ENCODE results near the gene SMOC2.

SMOC2 gene

GRCh38 chr6:168643401-168643800, 202.4 kb downstream of the SMOC2 start:
- TF ChIP-seq CTCF (IDR thresholded peaks at IDR 0.05; ENCODE audit: low read depth, low read length): no peak
- TF ChIP-seq EZH2phosphoT487 (IDR thresholded peaks at IDR 0.05; ENCODE audit: low read depth): no peak

DNA sequence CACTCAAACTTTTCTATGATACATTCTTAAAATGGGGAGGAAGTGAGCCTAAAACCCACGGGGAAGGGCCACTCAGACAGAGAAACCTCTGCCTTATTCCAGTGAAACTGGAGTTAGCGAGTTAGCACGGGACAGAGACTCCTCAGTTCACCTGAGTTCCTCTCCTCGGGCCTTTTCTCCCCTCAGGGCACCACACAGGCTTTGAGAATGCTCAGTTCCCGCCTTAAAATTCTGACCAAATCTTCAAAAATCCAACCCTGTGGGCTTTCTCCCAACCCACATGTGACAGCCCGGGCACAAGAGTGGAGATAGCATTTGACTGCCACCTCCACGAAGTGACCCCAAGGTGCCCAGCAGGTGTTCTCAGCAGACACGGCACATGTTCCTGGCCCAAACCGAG, 204.3 kb downstream of the SMOC2 start:
- TF ChIP-seq CTCF (IDR thresholded peaks at IDR 0.05; ENCODE audit: low read depth, low read length) (no peak), EZH2phosphoT487 (IDR thresholded peaks at IDR 0.05; ENCODE audit: low read depth) (no peak)
- no peaks in the 10 kb centered on the region for H4K20me1 ChIP-seq (ENCODE audit: insufficient read depth, low read length)
- no peak overlapping the region for H2AFZ ChIP-seq (ENCODE audit: low read depth, low read length)
- no peak overlapping the region for H3K4me3 ChIP-seq (ENCODE audit: low read length)
- H3K27ac ChIP-seq (ENCODE audit: low read length): no peak overlapping the region
- H3K79me2 ChIP-seq (ENCODE audit: low read length): no peaks in the 10 kb centered on the region
- H3K9me3 ChIP-seq (ENCODE audit: insufficient read depth, low read length): no peaks in the 10 kb centered on the region
- no peaks in the 10 kb centered on the region for H3K4me1 ChIP-seq (ENCODE audit: low read length)
- H3K36me3 ChIP-seq (replicated peaks; ENCODE audit: low read depth, low read length): no peaks in the 10 kb centered on the region
- no peak overlapping the region for H3K9ac ChIP-seq (ENCODE audit: low read length)
- H3K4me2 ChIP-seq (ENCODE audit: low read length): no peak overlapping the region
- no peaks in the 10 kb centered on the region for H3K27me3 ChIP-seq (ENCODE audit: low read depth, low read length)

More at GRCh38 chr6:168643401-168643800, 202.4 kb downstream of the SMOC2 start:
- H3K4me1 ChIP-seq (ENCODE audit: low read length): no peaks in the 10 kb centered on the region
- no peak overlapping the region for H3K4me3 ChIP-seq (ENCODE audit: low read length)
- H4K20me1 ChIP-seq (ENCODE audit: insufficient read depth, low read length): no peaks in the 10 kb centered on the region
- no peaks in the 10 kb centered on the region for H3K79me2 ChIP-seq (ENCODE audit: low read length)
- H3K9ac ChIP-seq (ENCODE audit: low read length): no peak overlapping the region
- H3K27ac ChIP-seq (ENCODE audit: low read length): no peak overlapping the region
- H3K36me3 ChIP-seq (replicated peaks; ENCODE audit: low read depth, low read length): no peaks in the 10 kb centered on the region
- H3K4me2 ChIP-seq (ENCODE audit: low read length): no peak overlapping the region
- H3K9me3 ChIP-seq (ENCODE audit: insufficient read depth, low read length): no peaks in the 10 kb centered on the region
- H2AFZ ChIP-seq (ENCODE audit: low read depth, low read length): no peak overlapping the region
- no peaks in the 10 kb centered on the region for H3K27me3 ChIP-seq (ENCODE audit: low read depth, low read length)

- TF ChIP-seq CTCF (IDR thresholded peaks at IDR 0.05; ENCODE audit: low read depth, low read length) (no peak), EZH2phosphoT487 (IDR thresholded peaks at IDR 0.05; ENCODE audit: low read depth) (no peak)
- H3K4me1 ChIP-seq (ENCODE audit: low read length): no peaks in the 10 kb centered on the region
- no peaks in the 10 kb centered on the region for H3K27me3 ChIP-seq (ENCODE audit: low read depth, low read length)
Observed at GRCh38 chr6:168647271-168647670, 206.3 kb downstream of the SMOC2 start.

DNA sequence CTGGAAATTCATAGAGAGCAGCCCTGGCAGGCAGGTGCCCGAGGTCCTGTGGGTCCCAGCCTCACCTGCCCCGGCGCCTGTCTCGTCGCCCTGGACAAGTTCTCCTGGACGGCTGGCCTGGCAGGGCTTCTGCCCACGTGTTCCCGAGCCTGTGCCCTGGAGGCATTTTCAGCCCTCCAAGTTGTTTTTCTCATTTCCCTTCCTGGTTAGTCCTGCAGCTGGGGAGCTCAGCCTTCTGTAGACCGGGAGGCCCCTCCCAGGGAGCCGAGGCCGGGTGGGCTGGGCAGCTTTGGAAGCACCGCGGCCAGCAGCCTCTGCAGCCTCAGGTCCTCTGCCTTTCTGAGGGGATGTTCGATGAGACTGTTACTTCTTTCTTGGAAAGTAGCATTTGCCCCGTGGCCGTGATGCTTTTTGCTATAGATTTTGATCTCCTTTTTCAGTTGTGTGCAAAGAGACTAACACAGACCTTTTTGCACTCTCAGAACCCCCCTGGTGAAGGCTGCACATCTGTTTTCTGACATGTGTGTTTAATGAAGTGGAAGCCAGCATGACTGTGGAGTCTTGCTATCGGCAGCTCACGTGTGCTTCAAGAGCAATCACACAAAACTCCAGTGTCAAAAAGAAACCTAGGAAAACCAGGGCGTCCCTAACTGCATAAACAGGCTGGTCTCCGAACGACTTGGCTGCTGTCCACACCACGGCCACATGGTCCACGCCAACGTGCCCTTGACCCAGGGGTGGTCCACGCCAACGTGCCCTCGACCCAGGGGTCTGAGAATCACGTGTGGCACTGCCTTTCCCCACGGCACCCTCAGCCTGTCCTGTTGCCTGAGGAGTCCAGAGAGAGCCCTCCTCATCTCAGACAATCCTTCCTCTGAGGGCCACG, 207.5 kb downstream of the SMOC2 start:
- H4K20me1 ChIP-seq (ENCODE audit: insufficient read depth, low read length): no peaks in the 10 kb centered on the region
- no peaks in the 10 kb centered on the region for H3K36me3 ChIP-seq (replicated peaks; ENCODE audit: low read depth, low read length)
- H3K9ac ChIP-seq (ENCODE audit: low read length): no peak overlapping the region
- no peak overlapping the region for H3K4me2 ChIP-seq (ENCODE audit: low read length)
- H3K9me3 ChIP-seq (ENCODE audit: insufficient read depth, low read length): no peaks in the 10 kb centered on the region
- H3K4me3 ChIP-seq (ENCODE audit: low read length): no peak overlapping the region
- no peaks in the 10 kb centered on the region for H3K79me2 ChIP-seq (ENCODE audit: low read length)
- no peak overlapping the region for H2AFZ ChIP-seq (ENCODE audit: low read depth, low read length)
- H3K27me3 ChIP-seq (ENCODE audit: low read depth, low read length): no peaks in the 10 kb centered on the region
- no peaks in the 10 kb centered on the region for H3K4me1 ChIP-seq (ENCODE audit: low read length)
- no peak overlapping the region for H3K27ac ChIP-seq (ENCODE audit: low read length)
- TF ChIP-seq CTCF (IDR thresholded peaks at IDR 0.05; ENCODE audit: low read depth, low read length): no peak
- TF ChIP-seq EZH2phosphoT487 (IDR thresholded peaks at IDR 0.05; ENCODE audit: low read depth): no peak

More at GRCh38 chr6:168647271-168647670, 206.3 kb downstream of the SMOC2 start:
- Histone ChIP-seq H3K79me2 (ENCODE audit: low read length) (no peaks in the 10 kb centered on the region), H2AFZ (ENCODE audit: low read depth, low read length) (no peak overlapping the region), H3K36me3 (replicated peaks; ENCODE audit: low read depth, low read length) (no peaks in the 10 kb centered on the region), H3K9me3 (ENCODE audit: insufficient read depth, low read length) (no peaks in the 10 kb centered on the region), H3K4me3 (ENCODE audit: low read length) (no peak overlapping the region), H4K20me1 (ENCODE audit: insufficient read depth, low read length) (no peaks in the 10 kb centered on the region), H3K4me2 (ENCODE audit: low read length) (no peak overlapping the region), H3K9ac (ENCODE audit: low read length) (no peak overlapping the region), H3K27ac (ENCODE audit: low read length) (no peak overlapping the region)

Data from OCI-LY3 (cell line).